Measurements from ENCODE around the gene MCCC2. TPM values are rescaled to one million over a fixed set of nuclear protein-coding genes. Genes with fewer than 3 reads are reported as not detected.
A peak's percentile ranks its signal among the peaks of the same experiment; 100 is the strongest.

MCCC2 gene
- total RNA-seq, 1 donor from 2014 or later: 31.7 TPM

DNA sequence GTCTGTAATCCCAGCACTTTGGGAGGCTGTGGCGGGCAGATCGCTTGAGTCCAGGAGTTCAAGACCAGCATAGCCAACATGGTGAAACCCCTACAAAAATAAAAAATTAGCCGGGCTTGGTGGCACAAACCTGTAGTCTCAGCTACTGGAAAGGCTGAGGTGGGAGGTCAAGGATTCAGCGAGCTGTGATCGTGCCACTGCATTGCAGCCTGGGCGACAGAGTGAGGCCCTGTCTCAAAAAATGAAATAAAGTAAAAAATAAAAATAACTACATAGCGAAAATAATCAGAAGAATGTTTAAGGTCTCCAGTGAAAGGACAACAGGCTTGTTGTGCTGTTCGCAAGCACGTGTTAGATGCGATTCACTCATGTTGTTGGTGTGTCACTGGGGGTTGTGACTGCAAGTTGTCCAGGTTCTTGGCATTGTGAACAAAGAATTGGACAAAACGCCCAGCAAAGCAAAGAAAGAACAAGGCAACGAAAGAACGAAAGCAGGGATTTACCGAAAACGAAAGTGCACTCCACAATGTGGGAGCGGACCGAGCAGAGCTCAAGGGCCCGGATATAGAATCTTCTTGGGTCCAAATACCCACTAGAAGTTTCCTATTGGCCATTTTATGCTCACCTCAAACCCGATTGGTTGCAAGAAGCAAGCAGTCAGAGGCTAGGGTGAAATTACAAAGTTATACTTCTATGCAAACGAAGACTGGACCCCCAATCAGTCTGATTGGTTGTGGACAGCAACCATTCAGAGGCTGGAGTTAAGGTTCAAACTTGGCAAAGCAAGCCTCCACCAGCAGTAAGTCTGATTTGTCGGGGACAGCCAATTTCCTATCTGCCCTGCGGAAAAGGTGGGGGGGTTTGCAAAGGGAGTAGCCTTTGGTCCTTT, 844 bp upstream of the MCCC2 start:
- Mint-ChIP-seq H3K36me3 (ENCODE audit: low read depth, unreplicated experiment) (no peaks in the 10 kb centered on the region), H3K27ac (ENCODE audit: unreplicated experiment) (peak overlapping the region; percentile 54), H3K4me3 (ENCODE audit: unreplicated experiment) (peak overlapping the region; percentile 91), H3K9me3 (ENCODE audit: unreplicated experiment) (peaks cover 2% of the 10 kb centered on the region), H3K27me3 (ENCODE audit: low read depth, unreplicated experiment) (no peaks in the 10 kb centered on the region), H3K4me1 (ENCODE audit: low read depth, unreplicated experiment) (peaks cover 5% of the 10 kb centered on the region)
- TF ChIP-seq, protein P1, sequence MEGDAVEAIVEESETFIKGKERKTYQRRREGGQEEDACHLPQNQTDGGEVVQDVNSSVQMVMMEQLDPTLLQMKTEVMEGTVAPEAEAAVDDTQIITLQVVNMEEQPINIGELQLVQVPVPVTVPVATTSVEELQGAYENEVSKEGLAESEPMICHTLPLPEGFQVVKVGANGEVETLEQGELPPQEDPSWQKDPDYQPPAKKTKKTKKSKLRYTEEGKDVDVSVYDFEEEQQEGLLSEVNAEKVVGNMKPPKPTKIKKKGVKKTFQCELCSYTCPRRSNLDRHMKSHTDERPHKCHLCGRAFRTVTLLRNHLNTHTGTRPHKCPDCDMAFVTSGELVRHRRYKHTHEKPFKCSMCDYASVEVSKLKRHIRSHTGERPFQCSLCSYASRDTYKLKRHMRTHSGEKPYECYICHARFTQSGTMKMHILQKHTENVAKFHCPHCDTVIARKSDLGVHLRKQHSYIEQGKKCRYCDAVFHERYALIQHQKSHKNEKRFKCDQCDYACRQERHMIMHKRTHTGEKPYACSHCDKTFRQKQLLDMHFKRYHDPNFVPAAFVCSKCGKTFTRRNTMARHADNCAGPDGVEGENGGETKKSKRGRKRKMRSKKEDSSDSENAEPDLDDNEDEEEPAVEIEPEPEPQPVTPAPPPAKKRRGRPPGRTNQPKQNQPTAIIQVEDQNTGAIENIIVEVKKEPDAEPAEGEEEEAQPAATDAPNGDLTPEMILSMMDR (IDR thresholded peaks at IDR 0.05; ENCODE audit: insufficient read depth, low read depth, low read length): no peak
- no peak for TF ChIP-seq EZH2 (IDR thresholded peaks at IDR 0.05; ENCODE audit: insufficient read depth, low read length)
- peak overlapping the region; percentile 65 for H3K27ac ChIP-seq (ENCODE audit: low read depth, low read length)
- peaks cover 36% of the 10 kb centered on the region for H3K79me2 ChIP-seq (ENCODE audit: insufficient read depth, low read length)
- H3K9ac ChIP-seq (ENCODE audit: low read length): peak overlapping the region; percentile 84
- H3K4me3 ChIP-seq (ENCODE audit: insufficient read depth, low read depth, low read length): peak overlapping the region; percentile 75
- peak overlapping the region; percentile 97 for H2AFZ ChIP-seq (ENCODE audit: low read depth, low read length)
- no peak for FAIRE-seq
- H3K9me3 ChIP-seq (ENCODE audit: insufficient read depth, low read depth, low read length): no peaks in the 10 kb centered on the region
- no peaks in the 10 kb centered on the region for H3K4me1 ChIP-seq (ENCODE audit: insufficient read depth, low read length)
- peak overlapping the region; percentile 89 for H3K4me2 ChIP-seq (ENCODE audit: low read length)
- H3K36me3 ChIP-seq (ENCODE audit: insufficient read depth, low read length): no peaks in the 10 kb centered on the region
- DNase-seq (ENCODE audit: low read depth): no peak
- no peaks in the 10 kb centered on the region for H4K20me1 ChIP-seq (ENCODE audit: insufficient read depth, low read length)
- H3K27me3 ChIP-seq (ENCODE audit: insufficient read depth, low read length): no peaks in the 10 kb centered on the region

DNA sequence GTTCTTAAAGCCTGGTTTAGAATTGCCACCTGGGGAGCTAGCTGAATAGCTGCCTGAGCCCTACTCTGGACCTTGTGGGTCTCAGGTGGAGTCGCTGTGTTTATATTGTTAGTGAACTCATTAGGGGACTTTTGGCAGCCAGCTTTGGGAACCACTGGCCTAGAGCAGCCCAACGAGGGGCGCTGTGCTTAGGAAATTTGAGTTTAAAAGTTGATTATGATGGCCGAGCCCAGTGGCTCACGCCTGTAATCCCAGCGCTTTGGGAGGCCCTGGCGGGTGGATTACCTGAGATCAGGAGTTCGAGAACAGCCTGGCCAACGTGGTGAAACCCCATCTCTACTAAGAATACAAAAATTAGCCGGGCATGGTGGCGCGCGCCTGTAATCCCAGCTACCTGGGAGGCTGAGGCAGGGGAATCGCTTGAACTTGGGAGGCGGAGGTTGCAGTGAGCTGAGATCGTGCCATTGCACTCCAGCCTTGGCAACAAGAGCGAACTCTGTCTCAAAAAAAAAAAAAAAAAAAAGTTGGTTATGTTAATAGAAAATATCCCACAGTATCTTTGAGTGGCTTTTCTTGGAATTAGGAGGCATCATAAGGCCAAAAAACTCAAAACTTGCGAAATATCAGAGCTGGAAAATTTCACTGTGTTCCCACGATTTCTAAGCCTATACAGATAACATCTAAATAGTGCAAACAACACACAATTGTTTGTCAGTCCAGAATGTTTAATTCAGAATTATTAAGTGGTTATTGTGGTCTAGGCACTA, 809 bp downstream of the MCCC2 start:
- no peak for FAIRE-seq
- no peaks in the 10 kb centered on the region for H3K4me1 ChIP-seq (ENCODE audit: insufficient read depth, low read length)
- peak overlapping the region; percentile 89 for H3K4me2 ChIP-seq (ENCODE audit: low read length)
- no peaks in the 10 kb centered on the region for H3K36me3 ChIP-seq (ENCODE audit: insufficient read depth, low read length)
- peaks cover 2% of the 10 kb centered on the region for H3K9me3 Mint-ChIP-seq (ENCODE audit: unreplicated experiment)
- peak overlapping the region; percentile 91 for H3K4me3 Mint-ChIP-seq (ENCODE audit: unreplicated experiment)
- no peak for DNase-seq (ENCODE audit: low read depth)
- no peaks in the 10 kb centered on the region for H4K20me1 ChIP-seq (ENCODE audit: insufficient read depth, low read length)
- peak overlapping the region; percentile 65 for H3K27ac ChIP-seq (ENCODE audit: low read depth, low read length)
- H3K27ac Mint-ChIP-seq (ENCODE audit: unreplicated experiment): peak overlapping the region; percentile 60
- H3K36me3 Mint-ChIP-seq (ENCODE audit: low read depth, unreplicated experiment): no peaks in the 10 kb centered on the region
- H3K4me3 ChIP-seq (ENCODE audit: insufficient read depth, low read depth, low read length): peak overlapping the region; percentile 75
- peaks cover 5% of the 10 kb centered on the region for H3K4me1 Mint-ChIP-seq (ENCODE audit: low read depth, unreplicated experiment)
- peaks cover 40% of the 10 kb centered on the region for H3K79me2 ChIP-seq (ENCODE audit: insufficient read depth, low read length)
- H3K9ac ChIP-seq (ENCODE audit: low read length): peak overlapping the region; percentile 84
- H2AFZ ChIP-seq (ENCODE audit: low read depth, low read length): peak overlapping the region; percentile 97
- no peaks in the 10 kb centered on the region for H3K27me3 ChIP-seq (ENCODE audit: insufficient read depth, low read length)
- no peaks in the 10 kb centered on the region for H3K27me3 Mint-ChIP-seq (ENCODE audit: low read depth, unreplicated experiment)
- no peak for TF ChIP-seq EZH2 (IDR thresholded peaks at IDR 0.05; ENCODE audit: insufficient read depth, low read length)
- TF ChIP-seq, protein P1 (IDR thresholded peaks at IDR 0.05; ENCODE audit: insufficient read depth, low read depth, low read length): no peak
- H3K9me3 ChIP-seq (ENCODE audit: insufficient read depth, low read depth, low read length): no peaks in the 10 kb centered on the region

Measured in astrocyte (in vitro differentiated cells and primary cell).